GM12873 (cell line): ENCODE measurements around the gene WDR37.

Experiments
- CTCF ChIP-seq: IDR thresholded peaks from 2 replicates; pipeline ENCODE4 v1.5.1; 2012; ENCODE audit warnings: low read depth, mild to moderate bottlenecking, moderate library complexity, low read length, control low read depth; ENCODE audit not compliant: insufficient read depth; ENCODE audit errors: missing control alignments

The WDR37 gene

GRCh38 chr10:1122349-1122748 is 66.2 kb downstream of the WDR37 start:
- TF ChIP-seq CTCF, result no peak

- no peak for TF ChIP-seq CTCF
Measured at GRCh38 chr10:1123198-1123597, 67.0 kb downstream of the WDR37 start.

GRCh38 chr10:1123972-1124371 is 67.8 kb downstream of the WDR37 start:
- no peak for TF ChIP-seq CTCF

- no peak for TF ChIP-seq CTCF
Measured at GRCh38 chr10:1124796-1125195, 68.6 kb downstream of the WDR37 start.

DNA sequence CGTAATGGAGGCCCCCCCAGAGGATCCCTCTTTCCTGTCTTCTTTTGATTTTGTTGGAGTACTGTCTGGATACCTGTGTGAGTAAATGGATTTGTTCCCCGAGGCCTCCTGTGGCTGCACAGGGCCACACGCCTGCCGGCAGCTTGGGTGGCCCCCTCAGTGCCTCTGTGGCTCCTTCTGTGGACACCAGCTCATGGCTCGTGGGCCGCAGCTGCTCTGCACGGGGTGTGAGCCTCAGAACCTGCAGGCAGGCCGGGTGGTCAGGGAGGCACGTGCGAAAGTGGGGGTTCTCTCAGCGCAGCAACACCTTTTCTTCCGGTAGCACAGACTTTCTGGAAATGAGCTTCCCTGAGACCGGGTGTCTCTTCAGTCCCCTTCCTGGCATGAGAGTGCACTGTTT is 70.3 kb downstream of the WDR37 start:
- TF ChIP-seq CTCF, result no peak

- no peak for TF ChIP-seq CTCF
Measured at GRCh38 chr10:1127629-1128028, 71.4 kb downstream of the WDR37 start.

GRCh38 chr10:1128115-1128514 is 71.9 kb downstream of the WDR37 start:
- TF ChIP-seq CTCF, result no peak
